Heart right ventricle (tissue), 16 donors: Measurements from ENCODE around the gene TNS1. TPM values are rescaled to one million over a fixed set of nuclear protein-coding genes. Genes with fewer than 3 reads are reported as not detected.

ENCODE experiments used
- ATAC-seq, 8 donors: fragments of 200-7000 bp; cut with Tn5 transposase; one replicate each; pipeline ENCODE4 v1.9.1; 2020; ENCODE audit warnings: mild to moderate bottlenecking in 8 of 8, moderate library complexity in 8 of 8, moderate number of reproducible peaks in 1 of 8
- DNase-seq, 2 donors: peaks; one replicate each; pipeline ENCODE4 v3.0.0-alpha.2; 2020
- H3K27ac ChIP-seq, 10 donors: fragments of 200-600 bp; sonication (generic) in 2 of 10; one replicate each; pipeline versions ENCODE4 v1.5.0 to v1.8.0; 2020 to 2022; ENCODE audit warnings: mild to moderate bottlenecking in 3 of 10
- H3K27me3 ChIP-seq, 7 donors: fragments of 200-600 bp; one replicate each; pipeline ENCODE4 v1.8.0; 2021 to 2022; ENCODE audit warnings: mild to moderate bottlenecking in 2 of 7
- H3K36me3 ChIP-seq, 9 donors: fragments of 200-600 bp; sonication (generic) in 1 of 9; one replicate each; pipeline versions ENCODE4 v1.5.0 to v1.8.0; 2020 to 2022; ENCODE audit warnings: mild to moderate bottlenecking in 2 of 9
- H3K4me1 ChIP-seq, 9 donors: fragments of 200-600 bp; sonication (generic) in 1 of 9; one replicate each; pipeline versions ENCODE4 v1.5.0 to v1.8.0; 2020 to 2022; ENCODE audit warnings: mild to moderate bottlenecking in 4 of 9
- H3K4me3 ChIP-seq, 10 donors: fragments of 200-600 bp; sonication (generic) in 2 of 10; one replicate each; pipeline versions ENCODE4 v1.5.0 to v1.8.0; 2020 to 2022; ENCODE audit warnings: mild to moderate bottlenecking in 7 of 10, moderate library complexity in 2 of 10
- H3K9me3 ChIP-seq, 11 donors: fragments of 200-600 bp in 10 of 11; sonication (generic) in 2 of 11; one replicate each; pipeline versions ENCODE4 v1.5.0 to v1.8.0; 2013 to 2022; ENCODE audit warnings: mild to moderate bottlenecking in 2 of 11, control low read depth in 1 of 11, moderate library complexity in 1 of 11
- CTCF ChIP-seq, 9 donors: fragments of 200-600 bp; sonication (generic) in 2 of 9; IDR thresholded peaks; one replicate each; pipeline versions ENCODE4 v1.5.0 to v1.8.0; 2021 to 2022; ENCODE audit warnings: antibody characterized with exemption in 9 of 9, mild to moderate bottlenecking in 5 of 9, moderate library complexity in 1 of 9
- whole genome bisulfite sequencing, 2 donors: extraction: QIAGEN DNeasy Blood & Tissue Kit; methylation state at CpG; one replicate each; pipeline ENCODE4 v1.1.7; 2013; ENCODE audit warnings: inconsistent platforms in 1 of 2; 5-methylcytosine and 5-hydroxymethylcytosine counted together
- intact Hi-C, 10 donors: fragments of 100-400 bp; cut with DNase I; formaldehyde crosslinking; loops; one replicate each; pipeline versions ENCODE4 v1.11.1 to v1.14.2; 2022
- polyA plus RNA-seq, 2 donors: library from polyadenylated mRNA; stranded (reverse); fragments of 200-250 nt; gene quantifications; one replicate each; pipeline ENCODE4 v1.2.3, GENCODE V29; 2013
- total RNA-seq, 10 donors: library from RNA; stranded (reverse); fragmentation: NEBNext Ultra II Directional in 3 of 10; extraction: Animal tissue kit (Norgen Biotek cat#: 25700) in 3 of 10; gene quantifications; one replicate each; pipeline versions ENCODE4 v1.2.1 to v1.2.4, GENCODE V29; 2021 to 2023
- donor health status: Arrhythmogenic right ventricular cardiomyopathy.
- donor health status: ischemic (EF 13 %, LVEDD 7.1; RV severe dilation, severe dysfunction).
- donor health status: healthy with polysubstance abuse.
- donor health status: DM: no; HTN: yes; CAD: no.
- donor health status: DM: no; HTN: no; CAD: no.
- donor health status: ischemic (EF 25% LVEDD 6.9; RV normal size, moderate dysfunction).
- donor health status: ischemic (EF 25% LVEDD 5.7; RV mildly dilated, moderate dysfunction).
- donor health status: healthy.
- donor health status: DM: yes; HTN: yes; CAD: no.
- donor health status: Ischemic cardiomyopathy.
- donor health status: ischemic (EF 35%, LVEDD 5.7; RV mildly dilated, moderate dysfunction).
- donor health status: nonischemic (EF 11% LVEDD 7.7; RV severe dilation, severe dysfunction).
- donor health status: DM: yes; HTN: yes; CAD: no.
- donor health status: PGD.
- donor health status: ischemic (EF 29% LVEDD 5.4; RV normal size, mild dysfunction).
- donor health status: nonischemic (EF 23%, LVEDD 6.1; RV moderate dilation, normal function).

TNS1 gene
- total and polyA plus RNA-seq, 12 donors: 64.6 to 844 (median 731) TPM

- peaks cover 14 to 90% (median 32%) of the 10 kb centered on the region in 9 donors for H3K4me1 ChIP-seq
- WGBS, 2 donors: 87% methylated on average over 7 of the region's 7 CpGs
- peak overlapping the region in 7 of 10 donors; percentile 61 to 90 (median 83) for H3K27ac ChIP-seq
- no peak for TF ChIP-seq CTCF (IDR thresholded peaks at IDR 0.05)
- ATAC-seq (no peak), DNase-seq (no peak)
- H3K4me3 ChIP-seq: no peak overlapping the region
- no peaks in the 10 kb centered on the region for H3K9me3 ChIP-seq
- H3K27me3 ChIP-seq: no peaks in the 10 kb centered on the region
- intact Hi-C loops: no loop called here
- no peaks in the 10 kb centered on the region for H3K36me3 ChIP-seq
Measured at GRCh38 chr2:218022851-218023530, 20.2 kb upstream of the TNS1 start.

- peaks cover 15 to 96% (median 39%) of the 10 kb centered on the region in 9 donors for H3K4me1 ChIP-seq
Measured at GRCh38 chr2:218022131-218022850, 19.5 kb upstream of the TNS1 start.

GRCh38 chr2:218021536-218022071 is 18.8 kb upstream of the TNS1 start:
- peak; percentile 69 to 88 (median 82) for ATAC-seq
- WGBS, 2 donors: 41 to 66% methylated on average over 12 of the region's 12 CpGs
- Histone ChIP-seq H3K9me3 (no peaks in the 10 kb centered on the region), H3K36me3 (no peaks in the 10 kb centered on the region), H3K4me1 (peaks cover 15 to 96% (median 45%) of the 10 kb centered on the region in 9 donors), H3K27ac (peak overlapping the region in 9 of 10 donors; percentile 31 to 90 (median 83)), H3K4me3 (no peak overlapping the region), H3K27me3 (no peaks in the 10 kb centered on the region)
- TF ChIP-seq CTCF (IDR thresholded peaks at IDR 0.05): no peak
- intact Hi-C loops: no loop called here
- DNase-seq: peak; percentile 63 to 69

More at GRCh38 chr2:218022131-218022850, 19.5 kb upstream of the TNS1 start:
- Histone ChIP-seq H3K4me3 (no peak overlapping the region), H3K9me3 (no peaks in the 10 kb centered on the region), H3K27me3 (no peaks in the 10 kb centered on the region), H3K36me3 (no peaks in the 10 kb centered on the region), H3K27ac (peak overlapping the region in 9 of 10 donors; percentile 31 to 90 (median 83))
- 81 to 89% methylated on average over 10 of the region's 10 CpGs for WGBS, 2 donors
- DNase-seq: no peak
- peak in 1 of 8 donors; percentile 0 for ATAC-seq
- no peak for TF ChIP-seq CTCF (IDR thresholded peaks at IDR 0.05)
- intact Hi-C loops: no loop called here

- Histone ChIP-seq H3K4me1 (peaks cover 15 to 96% (median 43%) of the 10 kb centered on the region in 9 donors), H3K9me3 (no peaks in the 10 kb centered on the region), H3K27me3 (no peaks in the 10 kb centered on the region), H3K4me3 (no peak overlapping the region), H3K27ac (peak overlapping the region in 8 of 10 donors; percentile 61 to 90 (median 83)), H3K36me3 (no peaks in the 10 kb centered on the region)
- DNase-seq: no peak
- TF ChIP-seq CTCF (IDR thresholded peaks at IDR 0.05): no peak
- peak in 1 of 8 donors; percentile 17 for ATAC-seq
- intact Hi-C loops: no loop called here
- WGBS, 2 donors: 81 to 82% methylated on average over 6 of the region's 6 CpGs
Measured at GRCh38 chr2:218020966-218021535, 18.3 kb upstream of the TNS1 start.
